WERI-Rb-1 (cell line): Measurements from ENCODE around the gene TSPAN11.

ENCODE experiments used
- DNase-seq: peaks from one replicate; pipeline ENCODE4 v3.0.0-alpha.2; 2020
- H3K27ac ChIP-seq: fragments of 250-450 bp; sonication (Bioruptor Pico); 2 replicates; pipeline ENCODE4 v1.5.1; 2020; ENCODE audit warnings: mild to moderate bottlenecking, moderate library complexity
- H3K27me3 ChIP-seq: fragments of 250-450 bp; sonication (Bioruptor Pico); 2 replicates; pipeline ENCODE4 v1.5.1; 2021; ENCODE audit warnings: mild to moderate bottlenecking, low read depth, moderate library complexity; ENCODE audit not compliant: insufficient read depth, severe bottlenecking
- H3K36me3 ChIP-seq: fragments of 250-450 bp; sonication (Bioruptor Pico); 2 replicates; pipeline ENCODE4 v1.5.1; 2020; ENCODE audit warnings: mild to moderate bottlenecking, moderate library complexity
- H3K4me3 ChIP-seq: 2 replicates; pipeline ENCODE4 v1.5.1; 2011; ENCODE audit warnings: low read depth, mild to moderate bottlenecking, control low read depth, low read length
- H3K9me3 ChIP-seq: fragments of 250-450 bp; sonication (Bioruptor Pico); 2 replicates; pipeline ENCODE4 v1.5.1; 2021; ENCODE audit warnings: mild to moderate bottlenecking, moderate library complexity; ENCODE audit not compliant: severe bottlenecking
- CTCF ChIP-seq: IDR thresholded peaks from 2 replicates; pipeline ENCODE4 v1.5.1; 2011; ENCODE audit warnings: low read depth, mild to moderate bottlenecking, control low read depth, inconsistent platforms, low read length

TSPAN11 gene

GRCh38 chr12:30926243-30927221, at the start of gene TSPAN11:
TSS of gene TSPAN11 (plus strand) at chr12:30926748. CDS start at chr12:30953992, 27,244 bp downstream.
- peaks cover 3% of the 10 kb centered on the region for H3K9me3 ChIP-seq
- H3K27ac ChIP-seq: peak within 1 kb of the TSS; percentile 96
- peak within 1 kb of the TSS; percentile 58 for H3K4me3 ChIP-seq
- TF ChIP-seq CTCF: no peak
- DNase-seq: peak; percentile 89
- H3K27me3 ChIP-seq: no peaks in the 10 kb centered on the region
- H3K36me3 ChIP-seq: peaks cover 30% of the 10 kb centered on the region

- no peak for TF ChIP-seq CTCF
- no peak overlapping the region for H3K4me3 ChIP-seq
- H3K36me3 ChIP-seq: no peaks in the 10 kb centered on the region
- H3K27me3 ChIP-seq: no peaks in the 10 kb centered on the region
- no peak for DNase-seq
- H3K27ac ChIP-seq: no peak overlapping the region
- H3K9me3 ChIP-seq: no peaks in the 10 kb centered on the region
Measured at GRCh38 chr12:30877105-30877875, 49.3 kb upstream of the TSPAN11 start.

- Histone ChIP-seq H3K4me3 (no peak overlapping the region), H3K27ac (no peak overlapping the region), H3K36me3 (no peaks in the 10 kb centered on the region), H3K27me3 (no peaks in the 10 kb centered on the region), H3K9me3 (no peaks in the 10 kb centered on the region)
- no peak for TF ChIP-seq CTCF
- DNase-seq: no peak
Measured at GRCh38 chr12:30878024-30878423, 48.5 kb upstream of the TSPAN11 start.

GRCh38 chr12:30880061-30880460, 46.5 kb upstream of the TSPAN11 start:
- H3K9me3 ChIP-seq: no peaks in the 10 kb centered on the region

GRCh38 chr12:30880813-30881212, 45.7 kb upstream of the TSPAN11 start:
- Histone ChIP-seq H3K36me3 (no peaks in the 10 kb centered on the region), H3K4me3 (no peak overlapping the region), H3K27me3 (no peaks in the 10 kb centered on the region), H3K27ac (no peak overlapping the region), H3K9me3 (no peaks in the 10 kb centered on the region)
- no peak for DNase-seq
- no peak for TF ChIP-seq CTCF

More at GRCh38 chr12:30880061-30880460, 46.5 kb upstream of the TSPAN11 start:
- DNase-seq: no peak
- H3K4me3 ChIP-seq: no peak overlapping the region
- H3K27me3 ChIP-seq: no peaks in the 10 kb centered on the region
- TF ChIP-seq CTCF: no peak
- no peaks in the 10 kb centered on the region for H3K36me3 ChIP-seq
- no peak overlapping the region for H3K27ac ChIP-seq
